ENCODE data around the gene SALL1.

- TF ChIP-seq POLR2A (IDR thresholded peaks at IDR 0.05; ENCODE audit: low read depth, low read length) (no peak), TAF1 (IDR thresholded peaks at IDR 0.05; ENCODE audit: low read depth, low read length) (no peak), PAX5 (IDR thresholded peaks at IDR 0.05; ENCODE audit: insufficient read depth, low read length, severe bottlenecking) (no peak), POLR2AphosphoS5 (IDR thresholded peaks at IDR 0.05; ENCODE audit: low read depth, low read length) (no peak), SPI1 (IDR thresholded peaks at IDR 0.05; ENCODE audit: low read depth, low read length) (no peak)
Measured at GRCh38 chr16:51150165-51150887, 744 bp downstream of the SALL1 start.
